Activated naive CD8-positive, alpha-beta T cell treated with anti-CD3 and anti-CD28 coated beads, Interleukin-2, amount 50 U/mL, for 16 hours (primary cell): Measurements from ENCODE around the gene SPTBN5.
A peak's percentile ranks its signal among the peaks of the same experiment; 100 is the strongest.

Experiments
- DNase-seq: peaks from one replicate; pipeline ENCODE4 v3.0.0-alpha.2; 2020; ENCODE audit warnings: low read depth, low spot score

The SPTBN5 gene

DNA sequence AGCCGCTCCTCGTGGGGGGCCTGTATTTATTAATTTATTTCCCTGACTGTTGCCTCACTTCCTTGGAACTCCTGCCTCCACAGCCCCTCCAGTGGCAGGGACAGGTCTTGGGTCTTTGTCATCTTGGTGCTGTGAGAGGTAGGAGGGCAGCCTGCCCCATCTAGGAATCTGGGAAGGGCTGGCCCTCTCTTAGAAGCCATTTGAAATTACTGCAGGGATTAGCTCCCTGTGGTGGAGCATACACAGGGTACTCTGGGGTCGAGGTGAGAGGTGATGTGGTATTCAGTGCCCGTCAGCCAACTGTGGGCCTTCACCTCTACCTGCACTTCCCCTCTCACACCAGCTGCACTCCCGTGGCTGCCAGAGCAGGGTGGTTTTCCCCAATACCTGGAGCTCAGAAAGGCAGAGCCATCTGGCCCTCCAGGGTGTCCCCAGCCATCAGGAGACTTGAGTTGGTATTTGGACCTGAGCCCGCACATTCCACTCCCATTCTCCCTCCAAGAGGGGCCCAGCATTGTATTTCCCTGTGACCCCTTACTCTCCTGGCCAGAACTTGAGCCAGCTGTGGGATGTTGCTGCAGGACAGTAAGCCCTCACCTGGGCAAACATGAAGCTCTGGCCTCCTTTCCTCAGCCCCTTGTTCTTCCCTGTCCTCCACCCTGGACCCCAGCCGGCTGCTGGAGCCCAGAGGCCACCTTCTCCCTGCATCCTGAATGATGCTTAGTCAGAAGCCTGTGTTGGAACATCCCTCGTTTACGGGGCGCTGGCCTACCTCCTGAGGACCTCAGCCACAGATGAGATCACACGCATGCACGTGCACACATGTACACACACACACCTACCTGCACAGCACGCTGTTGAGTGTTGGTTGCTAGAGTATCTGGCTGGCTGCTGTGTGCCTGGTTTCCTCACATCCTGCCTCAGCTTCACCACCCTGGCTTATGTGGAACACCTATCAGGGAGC is 68.0 kb downstream of the SPTBN5 start:
- no peak for DNase-seq

- DNase-seq = no peak
Measured at GRCh38 chr15:41825145-41825544, 68.7 kb downstream of the SPTBN5 start.

DNA sequence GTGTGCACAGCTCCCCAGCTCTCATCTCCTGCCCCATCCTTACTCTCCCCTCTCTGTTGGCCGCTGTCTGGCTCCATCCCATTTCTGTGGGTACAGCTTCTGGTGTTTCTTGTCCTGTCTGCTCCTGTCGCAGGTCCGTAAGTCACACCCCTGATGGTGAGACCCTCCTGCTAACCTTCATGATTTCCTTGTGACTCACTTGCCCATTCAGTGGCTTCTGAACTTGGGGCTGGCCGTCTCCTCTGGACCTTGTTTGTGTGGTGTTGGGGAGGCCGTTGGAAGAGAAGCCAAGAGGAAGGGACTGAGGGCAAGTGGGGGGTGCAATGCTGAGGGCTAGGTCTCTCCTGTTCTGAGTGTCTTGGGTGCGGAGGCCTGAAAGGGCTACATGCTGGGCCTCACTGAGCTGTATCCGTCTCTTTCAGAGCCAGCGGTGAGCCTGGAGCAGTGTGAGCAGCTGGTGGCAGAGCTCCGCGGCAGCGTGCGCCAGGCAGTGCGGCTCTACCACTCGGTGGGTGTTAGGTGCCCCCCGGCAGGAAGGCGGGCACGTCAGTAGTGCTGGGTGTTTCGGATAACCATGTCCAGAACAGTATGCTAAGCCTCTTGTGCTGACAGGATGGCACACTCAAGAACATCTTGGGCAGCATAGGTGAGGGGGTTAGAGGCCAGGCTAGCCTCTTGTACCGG is 69.6 kb downstream of the SPTBN5 start:
- no peak for DNase-seq

DNA sequence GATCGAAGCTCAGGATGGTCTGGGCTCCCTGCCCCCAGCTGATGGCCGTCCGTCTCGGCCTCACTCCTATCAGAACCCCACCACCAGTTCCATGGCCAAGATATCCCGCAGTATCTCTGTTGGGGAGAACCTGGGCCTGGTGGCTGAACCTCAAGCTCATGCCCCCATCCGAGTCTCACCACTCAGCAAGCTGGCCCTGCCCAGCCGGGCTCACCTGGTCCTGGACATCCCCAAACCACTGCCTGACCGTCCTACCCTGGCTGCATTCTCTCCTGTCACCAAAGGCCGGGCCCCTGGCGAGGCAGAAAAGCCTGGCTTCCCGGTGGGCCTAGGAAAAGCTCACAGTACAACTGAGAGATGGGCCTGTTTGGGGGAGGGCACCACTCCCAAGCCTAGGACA is 70.4 kb downstream of the SPTBN5 start:
- no peak for DNase-seq

DNA sequence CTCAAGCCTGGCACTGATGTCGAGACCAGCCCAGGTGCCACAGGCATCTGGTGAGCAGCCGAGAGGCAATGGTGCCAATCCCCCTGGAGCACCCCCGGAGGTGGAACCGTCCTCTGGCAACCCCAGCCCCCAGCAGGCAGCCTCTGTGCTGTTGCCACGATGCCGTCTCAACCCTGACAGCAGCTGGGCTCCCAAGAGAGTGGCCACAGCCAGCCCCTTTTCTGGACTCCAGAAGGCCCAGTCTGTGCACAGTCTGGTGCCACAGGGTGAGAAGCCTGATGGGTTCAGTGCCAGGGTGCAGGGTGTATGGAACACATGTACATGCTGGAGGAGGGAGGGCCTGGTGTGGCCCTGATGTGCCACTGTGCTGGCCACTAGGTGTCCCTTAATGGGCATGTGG is 70.9 kb downstream of the SPTBN5 start:
- no peak for DNase-seq

GRCh38 chr15:41822471-41822870 is 71.4 kb downstream of the SPTBN5 start:
- no peak for DNase-seq

DNA sequence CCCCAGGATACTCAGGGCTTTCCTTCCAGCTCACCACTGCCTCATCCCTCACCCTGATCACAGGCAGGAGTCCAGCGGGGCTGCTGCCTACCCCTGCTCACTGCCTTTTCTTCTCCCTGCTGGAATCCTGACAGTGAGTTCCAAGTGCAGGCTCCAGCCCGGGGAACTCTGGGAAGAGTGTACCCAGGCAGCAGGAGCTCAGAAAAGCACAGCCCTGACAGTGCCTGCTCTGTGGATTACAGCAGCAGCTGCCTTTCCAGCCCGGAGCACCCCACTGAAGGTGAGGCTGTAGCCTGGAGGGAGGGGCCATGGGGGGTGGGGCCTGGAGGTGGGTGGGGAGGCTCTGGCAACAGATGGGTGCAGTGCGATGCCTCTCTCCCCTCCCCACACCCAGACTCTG is 72.0 kb downstream of the SPTBN5 start:
- no peak for DNase-seq

DNA sequence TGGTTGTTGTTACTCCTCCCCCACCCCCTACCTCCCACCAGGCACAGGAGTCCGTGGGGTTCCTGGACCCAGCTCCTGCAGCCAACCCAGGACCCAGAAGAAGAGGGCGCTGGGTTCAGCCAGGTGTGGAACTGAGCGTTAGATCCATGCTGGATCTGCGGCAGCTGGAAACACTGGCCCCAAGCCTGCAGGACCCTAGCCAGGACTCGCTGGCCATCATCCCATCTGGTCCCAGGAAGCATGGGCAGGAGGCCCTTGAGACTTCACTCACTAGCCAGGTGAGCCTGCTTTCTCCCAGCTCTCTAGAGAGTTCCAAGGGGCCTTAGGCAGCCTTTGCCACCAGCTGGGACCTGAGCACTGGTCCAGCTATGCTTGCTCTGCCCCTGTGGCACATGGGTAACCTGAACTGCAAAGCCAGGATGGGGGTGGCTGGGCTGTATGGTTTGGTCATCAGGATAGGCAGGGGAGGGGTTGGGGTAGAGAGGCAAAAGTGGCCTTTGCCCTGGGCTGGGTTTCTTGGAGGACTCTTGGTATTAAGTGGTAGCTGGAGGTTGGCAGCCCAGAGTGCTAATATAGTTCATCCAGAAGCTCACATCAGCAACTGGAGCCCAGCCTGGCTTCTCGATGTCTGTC is 72.9 kb downstream of the SPTBN5 start:
- no peak for DNase-seq

GRCh38 chr15:41819455-41820050 is 74.3 kb downstream of the SPTBN5 start:
- DNase-seq = no peak

- no peak for DNase-seq
Measured at GRCh38 chr15:41817781-41818180, 76.1 kb downstream of the SPTBN5 start.

- no peak for DNase-seq
Measured at GRCh38 chr15:41817327-41817726, 76.5 kb downstream of the SPTBN5 start.

GRCh38 chr15:41816788-41817187 is 77.1 kb downstream of the SPTBN5 start:
- no peak for DNase-seq

DNA sequence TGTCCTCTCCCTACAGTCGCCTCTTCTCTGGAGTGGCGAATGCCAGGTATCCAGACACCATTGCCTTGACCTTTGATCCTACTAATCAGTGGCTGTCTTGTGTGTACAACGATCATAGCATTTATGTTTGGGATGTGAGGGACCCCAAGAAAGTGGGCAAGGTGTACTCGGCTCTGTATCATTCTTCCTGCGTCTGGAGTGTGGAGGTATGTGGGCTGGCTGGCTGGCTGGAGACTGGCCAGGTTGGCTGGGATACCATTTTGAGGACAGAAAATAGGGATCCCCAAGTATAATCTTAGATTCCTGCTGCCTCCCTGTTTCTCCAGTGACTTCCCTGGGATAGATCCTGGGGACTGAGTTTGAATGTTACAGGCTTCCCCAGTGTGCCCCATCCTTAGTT is 79.3 kb downstream of the SPTBN5 start:
- DNase-seq = no peak

- no peak for DNase-seq
Measured at GRCh38 chr15:41813426-41813825, 80.4 kb downstream of the SPTBN5 start.

DNA sequence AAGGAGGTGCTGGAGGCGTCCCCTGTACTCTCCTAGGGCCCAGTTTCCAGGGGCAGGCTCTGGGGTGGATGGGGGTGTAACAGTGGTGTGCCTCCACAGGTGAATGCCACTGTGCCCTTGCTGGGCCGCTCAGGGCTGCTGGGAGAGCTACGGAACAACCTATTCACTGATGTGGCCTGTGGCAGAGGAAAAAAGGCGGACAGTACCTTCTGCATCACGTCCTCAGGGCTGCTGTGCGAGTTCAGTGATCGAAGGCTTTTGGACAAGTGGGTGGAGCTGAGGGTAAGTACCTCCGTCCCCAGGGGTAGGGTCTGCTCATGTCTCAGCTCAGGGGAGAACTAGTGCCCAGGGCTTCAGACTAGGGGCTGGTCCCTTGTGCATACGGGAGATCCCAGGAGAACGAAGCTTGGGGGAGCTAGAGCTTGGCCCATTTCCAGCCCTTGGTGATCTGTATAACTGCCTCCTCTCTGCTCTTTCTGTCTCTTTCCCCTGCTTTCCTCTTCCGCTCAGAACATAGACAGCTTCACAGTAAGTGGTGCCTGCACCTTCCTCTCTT is 81.0 kb downstream of the SPTBN5 start:
- DNase-seq = no peak

DNA sequence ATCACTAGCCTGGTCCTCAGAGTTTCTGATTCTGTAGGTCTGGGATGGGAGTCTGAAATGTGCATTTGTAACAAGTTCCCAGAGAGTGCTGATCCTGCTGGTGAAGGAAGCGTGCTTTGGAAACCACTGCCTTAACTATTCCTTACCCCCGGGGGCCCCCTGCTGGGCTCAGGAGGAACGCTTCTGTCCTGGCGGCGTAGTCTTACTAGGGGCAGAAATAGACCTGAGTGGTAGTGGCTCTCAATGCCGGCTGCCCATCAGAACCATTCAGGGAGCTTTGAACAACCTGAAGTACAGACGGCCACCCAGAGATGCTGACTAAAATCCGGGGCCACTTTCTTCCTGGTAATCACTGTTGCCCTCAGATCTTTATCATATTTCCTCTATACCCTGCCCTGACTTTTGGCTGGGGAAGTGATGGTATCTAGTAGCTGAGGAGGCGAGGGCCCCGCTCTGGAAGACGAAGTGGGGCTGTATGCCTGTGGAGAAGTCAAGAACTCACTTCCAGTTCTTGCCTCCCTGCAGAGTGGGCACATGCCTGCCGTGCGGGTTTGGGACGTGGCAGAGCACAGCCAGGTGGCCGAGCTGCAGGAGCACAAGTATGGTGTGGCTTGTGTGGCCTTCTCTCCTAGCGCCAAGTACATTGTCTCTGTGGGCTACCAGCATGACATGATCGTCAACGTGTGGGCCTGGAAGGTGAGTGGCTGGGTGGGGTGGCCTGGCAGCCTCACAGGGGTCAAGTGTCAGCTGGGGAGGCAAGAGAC is 82.2 kb downstream of the SPTBN5 start:
- peak; percentile 34 for DNase-seq

- DNase-seq = no peak
Measured at GRCh38 chr15:41810651-41811431, 83.0 kb downstream of the SPTBN5 start.

GRCh38 chr15:41809526-41810220 is 84.2 kb downstream of the SPTBN5 start:
- DNase-seq = no peak

- DNase-seq = no peak
Measured at GRCh38 chr15:41809121-41809520, 84.7 kb downstream of the SPTBN5 start.
